Testis (tissue), 5 donors: ENCODE measurements around the gene LCMT2. TPM values are rescaled to one million over a fixed set of nuclear protein-coding genes. Genes with fewer than 3 reads are reported as not detected.

Experiments used
- DNase-seq: peaks from one replicate; pipeline ENCODE4 v3.0.0-alpha.2; 2019
- H3K27ac ChIP-seq, 2 donors: fragments of 200-600 bp; sonication (generic); one replicate each; pipeline ENCODE4 v1.5.1; 2019
- H3K27me3 ChIP-seq: fragments of 200-600 bp; sonication (generic); one replicate; pipeline ENCODE4 v1.5.1; 2019
- H3K36me3 ChIP-seq: fragments of 200-600 bp; sonication (generic); one replicate; pipeline ENCODE4 v1.5.1; 2017; ENCODE audit warnings: low read depth; ENCODE audit errors: missing control alignments
- H3K4me1 ChIP-seq: fragments of 200-600 bp; sonication (generic); one replicate; pipeline ENCODE4 v1.5.1; 2019
- H3K4me3 ChIP-seq, 2 donors: fragments of 200-600 bp; sonication (generic); one replicate each; pipeline ENCODE4 v1.5.1; 2017 to 2019
- H3K9me3 ChIP-seq: fragments of 200-600 bp; sonication (generic); one replicate; pipeline ENCODE4 v1.5.1; 2017
- POLR2A ChIP-seq: fragments of 450-650 bp; IDR thresholded peaks from one replicate; pipeline ENCODE4 v1.6.1; 2017; ENCODE audit warnings: antibody characterized with exemption, mild to moderate bottlenecking, moderate library complexity
- WGBS, 2 donors: methylation state at CpG; one replicate each; pipeline ENCODE4 v1.1.5; 2018; 5-methylcytosine and 5-hydroxymethylcytosine counted together
- intact Hi-C: fragments of 100-400 bp; cut with DNase I; formaldehyde crosslinking; loops from one replicate; pipeline ENCODE4 v1.15.1; 2023; ENCODE audit warnings: low total_unique reads
- long read RNA-seq, 2 donors: transcript quantifications; one replicate each; lab custom pipeline, GENCODE V29; 2026
- polyA plus RNA-seq: library from polyadenylated mRNA; stranded (reverse); fragments of 350-450 nt; fragmentation: Illumina TruSeq; extraction: RNeasy Lipid Tissue Mini Kit (QIAGEN cat#74804); gene quantifications from one replicate; pipeline ENCODE4 v1.2.3, GENCODE V29; 2014; ENCODE audit warnings: low read depth, low replicate concordance; ENCODE audit not compliant: insufficient read depth
- total RNA-seq, 2 donors: library from RNA; depleted of rRNA; stranded (reverse); fragments of >200 nt; gene quantifications; one replicate each; pipeline ENCODE4 v1.2.3, GENCODE V29; 2016
- TF ChIP-seq, protein P1 (sequence below), 3 experiments: fragments of 450-650 bp in 2 of 3; fragments of 200-600 bp in 1 of 3; sonication (generic) in 1 of 3; IDR thresholded peaks; one replicate each; pipeline ENCODE4 v1.5.1; 2016 to 2019; ENCODE audit warnings: antibody characterized with exemption in 3 of 3, mild to moderate bottlenecking in 2 of 3, moderate library complexity in 1 of 3

LCMT2 gene, protein sequence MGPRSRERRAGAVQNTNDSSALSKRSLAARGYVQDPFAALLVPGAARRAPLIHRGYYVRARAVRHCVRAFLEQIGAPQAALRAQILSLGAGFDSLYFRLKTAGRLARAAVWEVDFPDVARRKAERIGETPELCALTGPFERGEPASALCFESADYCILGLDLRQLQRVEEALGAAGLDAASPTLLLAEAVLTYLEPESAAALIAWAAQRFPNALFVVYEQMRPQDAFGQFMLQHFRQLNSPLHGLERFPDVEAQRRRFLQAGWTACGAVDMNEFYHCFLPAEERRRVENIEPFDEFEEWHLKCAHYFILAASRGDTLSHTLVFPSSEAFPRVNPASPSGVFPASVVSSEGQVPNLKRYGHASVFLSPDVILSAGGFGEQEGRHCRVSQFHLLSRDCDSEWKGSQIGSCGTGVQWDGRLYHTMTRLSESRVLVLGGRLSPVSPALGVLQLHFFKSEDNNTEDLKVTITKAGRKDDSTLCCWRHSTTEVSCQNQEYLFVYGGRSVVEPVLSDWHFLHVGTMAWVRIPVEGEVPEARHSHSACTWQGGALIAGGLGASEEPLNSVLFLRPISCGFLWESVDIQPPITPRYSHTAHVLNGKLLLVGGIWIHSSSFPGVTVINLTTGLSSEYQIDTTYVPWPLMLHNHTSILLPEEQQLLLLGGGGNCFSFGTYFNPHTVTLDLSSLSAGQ
- total RNA-seq (1 to 10 TPM; 5.2 to 6.4 TPM), polyA plus RNA-seq (9.1 TPM)
- long read RNA-seq, donor 1, full-length matches to known transcripts, result 19 of 28 reads
- long read RNA-seq, donor 1, partial matches to known transcripts, result 0 of 28 reads
- long read RNA-seq, donor 1, other reads (novel, unspliced or antisense), result 9 of 28 reads
- long read RNA-seq, donor 2, full-length matches to known transcripts, result 15 of 15 reads
- long read RNA-seq, donor 2, partial matches to known transcripts, result 0 of 15 reads
- long read RNA-seq, donor 2, other reads (novel, unspliced or antisense), result 0 of 15 reads

DNA sequence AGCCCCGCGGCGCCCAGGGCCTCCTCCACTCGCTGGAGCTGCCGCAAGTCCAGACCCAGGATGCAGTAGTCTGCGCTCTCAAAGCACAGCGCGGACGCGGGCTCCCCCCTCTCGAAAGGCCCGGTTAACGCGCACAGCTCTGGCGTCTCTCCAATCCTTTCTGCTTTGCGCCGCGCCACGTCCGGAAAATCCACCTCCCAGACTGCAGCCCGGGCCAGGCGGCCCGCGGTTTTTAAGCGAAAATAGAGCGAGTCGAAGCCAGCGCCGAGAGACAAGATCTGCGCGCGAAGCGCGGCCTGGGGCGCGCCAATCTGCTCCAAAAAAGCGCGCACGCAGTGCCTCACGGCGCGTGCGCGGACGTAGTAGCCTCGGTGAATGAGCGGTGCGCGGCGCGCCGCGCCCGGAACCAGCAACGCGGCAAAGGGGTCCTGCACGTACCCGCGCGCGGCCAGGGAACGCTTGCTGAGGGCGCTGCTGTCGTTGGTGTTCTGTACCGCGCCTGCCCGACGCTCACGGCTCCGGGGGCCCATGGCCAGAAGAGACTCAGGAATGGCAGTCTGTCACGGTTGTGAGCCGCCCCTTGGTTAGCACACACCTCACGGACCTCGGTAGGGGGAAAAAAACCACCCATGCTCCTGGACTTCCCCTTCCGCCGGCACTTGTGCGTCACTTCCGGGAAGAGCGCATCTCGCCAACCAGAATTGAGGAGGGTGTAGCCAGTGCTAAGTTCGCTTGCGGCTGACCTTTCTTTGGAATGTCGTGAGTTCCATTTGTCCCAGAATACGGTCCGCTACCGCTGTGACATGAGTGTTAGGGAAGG is at the start of gene LCMT2:
TSS of gene LCMT2 (minus strand) at position 614 of the 820 bp plus-strand sequence. CDS start at position 530, 84 bp downstream.
- no peak for TF ChIP-seq POLR2A
- TF ChIP-seq, protein P1, sequence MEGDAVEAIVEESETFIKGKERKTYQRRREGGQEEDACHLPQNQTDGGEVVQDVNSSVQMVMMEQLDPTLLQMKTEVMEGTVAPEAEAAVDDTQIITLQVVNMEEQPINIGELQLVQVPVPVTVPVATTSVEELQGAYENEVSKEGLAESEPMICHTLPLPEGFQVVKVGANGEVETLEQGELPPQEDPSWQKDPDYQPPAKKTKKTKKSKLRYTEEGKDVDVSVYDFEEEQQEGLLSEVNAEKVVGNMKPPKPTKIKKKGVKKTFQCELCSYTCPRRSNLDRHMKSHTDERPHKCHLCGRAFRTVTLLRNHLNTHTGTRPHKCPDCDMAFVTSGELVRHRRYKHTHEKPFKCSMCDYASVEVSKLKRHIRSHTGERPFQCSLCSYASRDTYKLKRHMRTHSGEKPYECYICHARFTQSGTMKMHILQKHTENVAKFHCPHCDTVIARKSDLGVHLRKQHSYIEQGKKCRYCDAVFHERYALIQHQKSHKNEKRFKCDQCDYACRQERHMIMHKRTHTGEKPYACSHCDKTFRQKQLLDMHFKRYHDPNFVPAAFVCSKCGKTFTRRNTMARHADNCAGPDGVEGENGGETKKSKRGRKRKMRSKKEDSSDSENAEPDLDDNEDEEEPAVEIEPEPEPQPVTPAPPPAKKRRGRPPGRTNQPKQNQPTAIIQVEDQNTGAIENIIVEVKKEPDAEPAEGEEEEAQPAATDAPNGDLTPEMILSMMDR (IDR thresholded peaks at IDR 0.05), result peak in 1 of 3 experiments; percentile 14
- Histone ChIP-seq H3K27me3 (no peaks in the 10 kb centered on the region), H3K9me3 (no peaks in the 10 kb centered on the region), H3K4me3 (peak within 1 kb of the TSS; percentile 80 to 81), H3K4me1 (peaks cover 15% of the 10 kb centered on the region), H3K27ac (peak within 1 kb of the TSS; percentile 68 to 93), H3K36me3 (no peaks in the 10 kb centered on the region)
- intact Hi-C loops, result no loop called here
- peak; percentile 94 for DNase-seq
- 0% methylated on average over 6 to 57 of the region's 86 CpGs for WGBS, 2 donors

DNA sequence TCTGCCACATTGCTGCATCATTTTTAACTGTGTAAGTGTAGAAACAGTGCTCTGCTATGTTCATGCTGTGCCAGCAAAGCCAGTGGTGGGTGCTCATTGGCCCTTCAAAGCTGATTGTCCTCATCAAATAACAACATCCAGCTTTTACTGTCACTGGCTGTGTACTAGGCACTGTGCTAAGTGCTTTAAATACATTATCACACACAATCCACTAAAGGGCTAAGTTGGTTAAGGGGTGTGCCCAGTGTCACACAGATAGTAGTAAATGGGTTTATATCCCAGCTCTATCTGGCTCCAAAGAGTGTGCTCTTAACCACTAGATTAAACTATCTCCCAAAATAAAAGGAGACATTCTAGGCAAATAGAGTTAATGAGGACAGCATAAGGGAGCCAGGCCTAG is 48.2 kb upstream of the LCMT2 start:
- Histone ChIP-seq H3K4me1 (no peaks in the 10 kb centered on the region), H3K4me3 (no peak overlapping the region), H3K27ac (no peak overlapping the region), H3K9me3 (no peaks in the 10 kb centered on the region), H3K36me3 (no peaks in the 10 kb centered on the region), H3K27me3 (no peaks in the 10 kb centered on the region)
- no peak for DNase-seq
- intact Hi-C loops, result no loop called here
- no peak for TF ChIP-seq POLR2A
- TF ChIP-seq, protein P1 (IDR thresholded peaks at IDR 0.05), result no peak

DNA sequence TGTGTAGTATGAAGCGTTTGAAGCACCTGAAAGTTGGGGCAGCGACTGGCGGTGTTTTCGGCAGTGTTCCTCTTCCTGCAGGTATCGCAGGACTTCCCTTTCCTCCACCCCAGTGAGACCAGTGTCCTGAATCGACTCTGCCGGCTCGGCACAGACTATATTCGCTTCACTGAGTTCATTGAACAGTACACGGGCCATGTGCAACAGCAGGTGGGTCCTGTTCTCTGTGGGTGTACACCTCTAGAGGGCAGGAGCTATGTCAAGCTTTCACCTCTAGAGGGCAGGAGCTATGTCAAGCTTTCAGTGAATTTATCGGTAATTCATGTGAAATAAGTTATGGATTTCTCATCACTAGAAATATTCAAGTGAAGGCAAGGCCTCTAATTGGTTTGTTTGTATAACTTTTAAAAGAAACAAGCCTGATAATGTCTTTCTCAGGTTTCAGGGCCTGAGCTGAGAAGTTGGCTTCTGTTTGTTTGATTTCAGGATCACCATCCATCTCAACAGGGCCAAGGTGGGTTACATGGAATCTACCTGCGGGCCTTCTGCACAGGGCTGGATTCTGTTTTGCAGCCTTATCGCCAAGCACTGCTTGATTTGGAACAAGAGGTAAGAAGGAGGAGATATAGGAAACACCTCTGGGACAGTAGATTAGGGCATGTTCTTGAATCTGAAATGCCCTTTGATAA is 45.8 kb upstream of the LCMT2 start:
- Histone ChIP-seq H3K27me3 (no peaks in the 10 kb centered on the region), H3K36me3 (no peaks in the 10 kb centered on the region), H3K9me3 (no peaks in the 10 kb centered on the region), H3K4me1 (peaks cover 4% of the 10 kb centered on the region), H3K4me3 (no peak overlapping the region), H3K27ac (no peak overlapping the region)
- TF ChIP-seq POLR2A, result no peak
- TF ChIP-seq, protein P1 (IDR thresholded peaks at IDR 0.05), result peak; percentile 32 to 62 (median 51)
- intact Hi-C loops, result no loop called here
- 88 to 91% methylated on average over 13 of the region's 13 CpGs for WGBS, 2 donors
- peak; percentile 33 for DNase-seq
